IMR-90 (cell line): Measurements from ENCODE around the gene NUDT5. TPM values are rescaled to one million over a fixed set of nuclear protein-coding genes. Genes with fewer than 3 reads are reported as not detected.

Source experiments
- ATAC-seq: fragments of 200-7000 bp; cut with Tn5 transposase; 2 replicates; pipeline ENCODE4 v1.9.1; 2020; ENCODE audit warnings: low read depth, mild to moderate bottlenecking, moderate library complexity
- BruUV-seq: library from RNA; stranded (reverse); fragments of 400-500 nt; replicated peaks from 2 replicates; lab custom pipeline; 2021; lab: Mats Ljungman, UMichigan
- CTCF ChIA-PET: fragments of 300-600 bp; formaldehyde crosslinking; extraction: SDS; loops from one replicate; lab custom pipeline; 2021; ENCODE audit warnings: antibody characterized with exemption; lab: Yijun Ruan, JAX
- POLR2A ChIA-PET: fragments of 300-600 bp; sonication (Branson Sonifier 250); formaldehyde crosslinking; loops from one replicate; lab custom pipeline; 2022; ENCODE audit warnings: antibody characterized with exemption; ENCODE audit not compliant: unreplicated experiment; lab: Charles Lee
- DNase-seq: peaks from one replicate; pipeline ENCODE4 v3.0.0; 2013
- H2AFZ ChIP-seq: replicated peaks from 2 replicates; pipeline ENCODE3; 2013; ENCODE audit warnings: low read length, mild to moderate bottlenecking; ENCODE audit not compliant: poor library complexity
- H2AK5ac ChIP-seq: 2 replicates; pipeline ENCODE4 v1.6.1; 2013; ENCODE audit warnings: low read depth, low read length, inconsistent platforms
- H2AK9ac ChIP-seq: replicated peaks from 2 replicates; pipeline ENCODE3; 2013; ENCODE audit warnings: mild to moderate bottlenecking, low read depth, low read length, moderate library complexity; ENCODE audit not compliant: poor library complexity
- H2BK120ac ChIP-seq: 2 replicates; pipeline ENCODE4 v1.6.1; 2013; ENCODE audit warnings: low read depth, low read length, inconsistent platforms
- H2BK15ac ChIP-seq: 3 replicates; pipeline ENCODE4 v1.6.1; 2013; ENCODE audit warnings: low read depth, low read length, inconsistent platforms
- H2BK20ac ChIP-seq: 2 replicates; pipeline ENCODE4 v1.6.1; 2013; ENCODE audit warnings: low read depth, mild to moderate bottlenecking, inconsistent platforms, low read length, moderate library complexity
- H2BK5ac ChIP-seq: 2 replicates; pipeline ENCODE4 v1.6.1; 2013; ENCODE audit warnings: mild to moderate bottlenecking, low read depth, low read length, inconsistent platforms; ENCODE audit not compliant: poor library complexity, severe bottlenecking
- H3K14ac ChIP-seq: replicated peaks from 2 replicates; pipeline ENCODE4 v1.6.1; 2013; ENCODE audit warnings: low read depth, low read length, inconsistent platforms
- H3K18ac ChIP-seq: 2 replicates; pipeline ENCODE4 v1.6.1; 2013; ENCODE audit warnings: low read depth, low read length, control low read depth
- H3K23ac ChIP-seq: 2 replicates; pipeline ENCODE4 v1.6.1; 2013; ENCODE audit warnings: low read depth, low read length, inconsistent platforms
- H3K27ac ChIP-seq: 2 replicates; pipeline ENCODE4 v1.5.1; 2013; ENCODE audit warnings: mild to moderate bottlenecking, control low read depth, low read length; ENCODE audit not compliant: insufficient read depth
- H3K27me3 ChIP-seq: 2 replicates; pipeline ENCODE4 v1.6.1; 2013; ENCODE audit warnings: low read length; ENCODE audit not compliant: control insufficient read depth, insufficient read depth
- H3K36me3 ChIP-seq: 2 replicates; pipeline ENCODE4 v1.6.1; 2013; ENCODE audit warnings: low read length, mixed read lengths; ENCODE audit not compliant: control insufficient read depth, insufficient read depth
- H3K4ac ChIP-seq: 2 replicates; pipeline ENCODE4 v1.6.1; 2013; ENCODE audit warnings: low read depth, low read length, inconsistent platforms
- H3K4me1 ChIP-seq: 2 replicates; pipeline ENCODE4 v1.6.1; 2013; ENCODE audit warnings: low read length, mixed read lengths; ENCODE audit not compliant: control insufficient read depth, insufficient read depth
- H3K4me2 ChIP-seq: 2 replicates; pipeline ENCODE4 v1.6.1; 2013; ENCODE audit warnings: low read depth, mild to moderate bottlenecking, control low read depth, low read length, moderate library complexity
- H3K4me3 ChIP-seq: 2 replicates; pipeline ENCODE4 v1.5.1; 2013; ENCODE audit warnings: low read depth, mild to moderate bottlenecking, control low read depth, low read length, moderate library complexity; ENCODE audit not compliant: insufficient read depth
- H3K56ac ChIP-seq: 2 replicates; pipeline ENCODE4 v1.6.1; 2013; ENCODE audit warnings: low read length, inconsistent platforms; ENCODE audit not compliant: insufficient read depth; ENCODE audit errors: extremely low read depth
- H3K79me1 ChIP-seq, 2 experiments: 2 replicates each; pipeline ENCODE4 v1.6.1; 2013; ENCODE audit warnings: low read length in 2 of 2, inconsistent platforms in 1 of 2, low read depth in 1 of 2
- H3K9ac ChIP-seq: 2 replicates; pipeline ENCODE4 v1.6.1; 2013; ENCODE audit warnings: low read depth, low read length, control low read depth
- H3K9me1 ChIP-seq: 2 replicates; pipeline ENCODE4 v1.6.1; 2013; ENCODE audit warnings: low read length, inconsistent platforms; ENCODE audit not compliant: insufficient read depth
- H3K9me3 ChIP-seq: 2 replicates; pipeline ENCODE4 v1.6.1; 2013; ENCODE audit warnings: low read length; ENCODE audit not compliant: control insufficient read depth, insufficient read depth
- H4K20me1 ChIP-seq: 2 replicates; pipeline ENCODE4 v1.6.1; 2013; ENCODE audit warnings: low read length, inconsistent platforms; ENCODE audit not compliant: insufficient read depth
- H4K5ac ChIP-seq: 2 replicates; pipeline ENCODE4 v1.6.1; 2013; ENCODE audit warnings: mild to moderate bottlenecking, low read depth, low read length, control low read depth
- H4K8ac ChIP-seq, 2 experiments: 2 replicates each; pipeline ENCODE4 v1.6.1; 2013; ENCODE audit warnings: low read depth in 2 of 2, low read length in 2 of 2, control low read depth in 1 of 2, inconsistent platforms in 1 of 2
- H4K91ac ChIP-seq: 2 replicates; pipeline ENCODE4 v1.6.1; 2013; ENCODE audit warnings: low read depth, low read length, inconsistent platforms; ENCODE audit not compliant: insufficient read depth
- BHLHE40 ChIP-seq: fragments of 150-350 bp; IDR thresholded peaks from 2 replicates; pipeline ENCODE4 v1.6.1; 2016; ENCODE audit warnings: mild to moderate bottlenecking, low read depth, low read length
- ELK1 ChIP-seq: fragments of 150-350 bp; IDR thresholded peaks from 2 replicates; pipeline ENCODE4 v1.6.1; 2016; ENCODE audit warnings: low read depth, mild to moderate bottlenecking, low read length, moderate library complexity, borderline replicate concordance
- MAFK ChIP-seq: IDR thresholded peaks from 2 replicates; pipeline ENCODE4 v1.6.1; 2012; ENCODE audit warnings: low read depth, low read length, improper control_type of control experiment
- MAZ ChIP-seq: IDR thresholded peaks from 2 replicates; pipeline ENCODE4 v1.6.1; 2012; ENCODE audit warnings: low read depth, mild to moderate bottlenecking, low read length, improper control_type of control experiment, moderate library complexity, borderline replicate concordance
- NFE2L2 ChIP-seq: fragments of 150-350 bp; IDR thresholded peaks from 2 replicates; pipeline ENCODE4 v1.6.1; 2016; ENCODE audit warnings: low read depth, mild to moderate bottlenecking, low read length
- POLR2A ChIP-seq: IDR thresholded peaks from 2 replicates; pipeline ENCODE4 v1.6.1; 2012; ENCODE audit warnings: mild to moderate bottlenecking, low read depth, low read length
- RAD21 ChIP-seq: IDR thresholded peaks from 2 replicates; pipeline ENCODE4 v1.6.1; 2012; ENCODE audit warnings: low read length, improper control_type of control experiment
- RCOR1 ChIP-seq: IDR thresholded peaks from 2 replicates; pipeline ENCODE4 v1.6.1; 2012; ENCODE audit warnings: mild to moderate bottlenecking, low read length, improper control_type of control experiment; ENCODE audit not compliant: insufficient replicate concordance
- RFX5 ChIP-seq: IDR thresholded peaks from 2 replicates; pipeline ENCODE4 v1.8.0; 2012; ENCODE audit warnings: low read depth, mild to moderate bottlenecking, low read length, moderate library complexity
- USF2 ChIP-seq: fragments of 150-350 bp; IDR thresholded peaks from 2 replicates; pipeline ENCODE4 v1.6.1; 2017; ENCODE audit warnings: mild to moderate bottlenecking, antibody characterized with exemption, low read length, low read depth
- WGBS, 2 experiments: methylation state at CpG; one replicate each; pipeline versions ENCODE4 v1.1.5 to v1.1.7; 2013; ENCODE audit warnings: missing lambda C conversion rate in 2 of 2; ENCODE audit not compliant: insufficient read length in 1 of 2; ENCODE audit errors: extremely low coverage in 2 of 2; 5-methylcytosine and 5-hydroxymethylcytosine counted together
- dilution Hi-C: fragments of 300-500 bp; cut with HindIII; formaldehyde crosslinking; loops from one replicate; pipeline ENCODE4 v1.14.3; 2018; ENCODE audit warnings: low sequenced_read_pairs; ENCODE audit not compliant: unreplicated experiment
- in situ Hi-C: fragments of 300-500 bp; cut with MboI; formaldehyde crosslinking; loops from 3 replicates; pipeline ENCODE4 v1.14.3; 2019; ENCODE audit warnings: low sequenced_read_pairs, inconsistent platforms, mixed read lengths
- intact Hi-C: fragments of 100-400 bp; cut with micrococcal nuclease; formaldehyde crosslinking; loops from 2 replicates; pipeline ENCODE4 v1.10.0; 2022
- polyA plus RNA-seq, 3 experiments: library from polyadenylated mRNA; depleted of rRNA; stranded (reverse); fragments of >200 nt; gene quantifications; 2 replicates each; pipeline ENCODE4 v1.2.3, GENCODE V29; 2012; ENCODE audit warnings: low replicate concordance in 1 of 3
- total RNA-seq: library from RNA; depleted of rRNA; stranded (reverse); fragments of >200 nt; gene quantifications from 2 replicates; pipeline ENCODE4 v1.2.3, GENCODE V29; 2012
- TF ChIP-seq, protein P1 (sequence below): conservative IDR thresholded peaks from 2 replicates; pipeline ENCODE4 v1.5.1; 2012; ENCODE audit warnings: mild to moderate bottlenecking, low read depth, low read length, improper control_type of control experiment

NUDT5 gene
- total and polyA plus RNA-seq, 2 of the 4 experiments (the other 2 are of a cell fraction) = 70.1 to 74.6 TPM

- TF ChIP-seq NFE2L2 = no peak
- TF ChIP-seq, protein P1, sequence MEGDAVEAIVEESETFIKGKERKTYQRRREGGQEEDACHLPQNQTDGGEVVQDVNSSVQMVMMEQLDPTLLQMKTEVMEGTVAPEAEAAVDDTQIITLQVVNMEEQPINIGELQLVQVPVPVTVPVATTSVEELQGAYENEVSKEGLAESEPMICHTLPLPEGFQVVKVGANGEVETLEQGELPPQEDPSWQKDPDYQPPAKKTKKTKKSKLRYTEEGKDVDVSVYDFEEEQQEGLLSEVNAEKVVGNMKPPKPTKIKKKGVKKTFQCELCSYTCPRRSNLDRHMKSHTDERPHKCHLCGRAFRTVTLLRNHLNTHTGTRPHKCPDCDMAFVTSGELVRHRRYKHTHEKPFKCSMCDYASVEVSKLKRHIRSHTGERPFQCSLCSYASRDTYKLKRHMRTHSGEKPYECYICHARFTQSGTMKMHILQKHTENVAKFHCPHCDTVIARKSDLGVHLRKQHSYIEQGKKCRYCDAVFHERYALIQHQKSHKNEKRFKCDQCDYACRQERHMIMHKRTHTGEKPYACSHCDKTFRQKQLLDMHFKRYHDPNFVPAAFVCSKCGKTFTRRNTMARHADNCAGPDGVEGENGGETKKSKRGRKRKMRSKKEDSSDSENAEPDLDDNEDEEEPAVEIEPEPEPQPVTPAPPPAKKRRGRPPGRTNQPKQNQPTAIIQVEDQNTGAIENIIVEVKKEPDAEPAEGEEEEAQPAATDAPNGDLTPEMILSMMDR = no peak
- TF ChIP-seq MAFK = no peak
- TF ChIP-seq POLR2A = no peak
- TF ChIP-seq USF2 = no peak
- TF ChIP-seq RCOR1 = no peak
- TF ChIP-seq BHLHE40 = no peak
- TF ChIP-seq RAD21 = no peak
- TF ChIP-seq RFX5 = no peak
- no peak for TF ChIP-seq MAZ
- TF ChIP-seq ELK1 = no peak
- no peak overlapping the region for H4K5ac ChIP-seq
- DNase-seq (no peak), ATAC-seq (no peak)
- intact Hi-C loops (loop anchor here (1.0 to 5.0 kb wide), 2 partner anchors 497 to 688 kb away; no protein-coding TSS in a partner anchor), dilution Hi-C loops (no loop called here), in situ Hi-C loops (no loop called here)
- no peak overlapping the region for H3K4me2 ChIP-seq
- no peak overlapping the region for H3K18ac ChIP-seq
- H2BK5ac ChIP-seq = peak overlapping the region; percentile 68
- no peak overlapping the region for H2BK15ac ChIP-seq
- peaks cover 5% of the 10 kb centered on the region for H3K4me1 ChIP-seq
- no peaks in the 10 kb centered on the region for H3K9me1 ChIP-seq
- H3K56ac ChIP-seq = no peak overlapping the region
- H3K4ac ChIP-seq = no peak overlapping the region
- peaks cover 35% of the 10 kb centered on the region for H3K36me3 ChIP-seq
- no peak overlapping the region for H2BK20ac ChIP-seq
- no peaks in the 10 kb centered on the region for H3K9me3 ChIP-seq
- no peaks in the 10 kb centered on the region for H3K27me3 ChIP-seq
- H2BK120ac ChIP-seq = no peak overlapping the region
- POLR2A ChIA-PET = interaction anchor here (0.6 kb wide), 1 partner anchor 21 kb away, joined by 10 read pairs; no protein-coding TSS in a partner anchor
- H2AFZ ChIP-seq = no peak overlapping the region
- BruUV-seq = no TSS peak
- H3K9ac ChIP-seq = peak overlapping the region; percentile 48; the same call in 1 of the 2 replicates
- WGBS, 2 experiments = no CpG with 5 or more reads among the region's 4 CpGs
- H3K14ac ChIP-seq = no peak overlapping the region
- H4K8ac ChIP-seq = no peak overlapping the region
- peak overlapping the region; percentile 32; the same call in 1 of the 2 replicates for H3K27ac ChIP-seq
- H3K4me3 ChIP-seq = no peak overlapping the region
- peaks cover 24 to 27% of the 10 kb centered on the region in 2 experiments; a peak in 3 of 4 replicates for H3K79me1 ChIP-seq
- H3K23ac ChIP-seq = no peak overlapping the region
- CTCF ChIA-PET = interaction anchor here (0.6 to 1.7 kb wide), 14 partner anchors 10 to 849 kb away, joined by 3 to 9 read pairs (median 4); partner anchors contain the start of genes CDC123 and NUDT5
- H2AK9ac ChIP-seq = no peak overlapping the region
- no peak overlapping the region for H4K91ac ChIP-seq
- H2AK5ac ChIP-seq = no peak overlapping the region
- 0 out of 2 replicates have a peak, but pooled peaks cover 3% of the 10 kb centered on the region for H4K20me1 ChIP-seq
These were observed 18.4 kb upstream of the NUDT5 start for GRCh38 chr10:12214093-12214492.
